DOHH2 (cell line): ENCODE data around the gene SALL3.

Experiments
- H3F3A ChIP-seq: fragments of 200-600 bp; sonication (generic), shearing (Covaris generic); 2 replicates; pipeline ENCODE4 v1.6.0; 2016; ENCODE audit warnings: antibody characterized with exemption, mild to moderate bottlenecking; ENCODE audit not compliant: control insufficient read depth, insufficient read depth
- H3K27ac ChIP-seq: fragments of 200-600 bp; sonication (generic); 2 replicates; pipeline ENCODE4 v1.5.1; 2014; ENCODE audit warnings: low read depth, mild to moderate bottlenecking, low read length, moderate library complexity
- H3K27me3 ChIP-seq: fragments of 200-600 bp; sonication (generic); 2 replicates; pipeline ENCODE4 v1.6.1; 2014; ENCODE audit warnings: mild to moderate bottlenecking, low read length, mixed read lengths; ENCODE audit not compliant: control insufficient read depth
- H3K36me3 ChIP-seq: fragments of 200-600 bp; sonication (generic); 2 replicates; pipeline ENCODE4 v1.6.1; 2014; ENCODE audit warnings: mild to moderate bottlenecking, low read length, moderate library complexity, mixed read lengths; ENCODE audit not compliant: control insufficient read depth
- H3K4me1 ChIP-seq: fragments of 200-600 bp; sonication (generic); 2 replicates; pipeline ENCODE4 v1.6.1; 2014; ENCODE audit warnings: mild to moderate bottlenecking, low read length, mixed read lengths; ENCODE audit not compliant: control insufficient read depth
- H3K4me2 ChIP-seq: fragments of 200-600 bp; sonication (generic); 2 replicates; pipeline ENCODE4 v1.6.0; 2014; ENCODE audit warnings: mild to moderate bottlenecking, low read length, moderate library complexity
- H3K4me3 ChIP-seq: fragments of 200-600 bp; sonication (generic); 2 replicates; pipeline ENCODE4 v1.5.1; 2014; ENCODE audit warnings: mild to moderate bottlenecking, low read length, mixed read lengths
- H3K79me2 ChIP-seq: fragments of 200-600 bp; sonication (generic); 2 replicates; pipeline ENCODE4 v1.6.1; 2014; ENCODE audit warnings: mild to moderate bottlenecking, low read length, mixed read lengths; ENCODE audit not compliant: control insufficient read depth
- H3K9me2 ChIP-seq: fragments of 200-600 bp; sonication (generic); replicated peaks from 2 replicates; pipeline ENCODE4 v1.6.1; 2014; ENCODE audit warnings: mild to moderate bottlenecking, low read length, mixed read lengths; ENCODE audit not compliant: control insufficient read depth
- H3K9me3 ChIP-seq: fragments of 200-600 bp; sonication (generic); 2 replicates; pipeline ENCODE4 v1.6.1; 2014; ENCODE audit warnings: antibody characterized with exemption, low read length, mixed read lengths; ENCODE audit not compliant: control insufficient read depth, insufficient read depth
- H4K20me1 ChIP-seq: fragments of 200-600 bp; sonication (generic); 2 replicates; pipeline ENCODE4 v1.6.0; 2014; ENCODE audit warnings: low read depth, mild to moderate bottlenecking, antibody characterized with exemption, low read length, moderate library complexity; ENCODE audit not compliant: control insufficient read depth, insufficient read depth
- CTCF ChIP-seq: fragments of 200-600 bp; sonication (generic); IDR thresholded peaks from one replicate; pipeline ENCODE4 v1.5.1; 2014; ENCODE audit warnings: antibody characterized with exemption, mild to moderate bottlenecking, low read depth, low read length; ENCODE audit not compliant: poor library complexity, severe bottlenecking
- EZH2phosphoT487 ChIP-seq: fragments of 200-600 bp; sonication (generic); IDR thresholded peaks from 2 replicates; pipeline ENCODE4 v1.6.1; 2017; ENCODE audit warnings: borderline replicate concordance, mild to moderate bottlenecking, antibody characterized with exemption, low read length, moderate library complexity, mixed read lengths

Gene SALL3

GRCh38 chr18:78979056-78979729 lies 425 bp upstream of the SALL3 start:
- H3K9me3 ChIP-seq, result no peaks in the 10 kb centered on the region
- no peaks in the 10 kb centered on the region for H3K4me1 ChIP-seq
- H3F3A ChIP-seq, result no peaks in the 10 kb centered on the region
- no peaks in the 10 kb centered on the region for H4K20me1 ChIP-seq
- H3K27me3 ChIP-seq, result peaks cover 4% of the 10 kb centered on the region
- H3K36me3 ChIP-seq, result no peaks in the 10 kb centered on the region
- H3K27ac ChIP-seq, result no peak overlapping the region
- no peak overlapping the region for H3K4me3 ChIP-seq
- H3K9me2 ChIP-seq, result no peaks in the 10 kb centered on the region
- no peak for TF ChIP-seq EZH2phosphoT487
- TF ChIP-seq CTCF, result no peak
- no peaks in the 10 kb centered on the region for H3K79me2 ChIP-seq
- H3K4me2 ChIP-seq, result no peak overlapping the region

DNA sequence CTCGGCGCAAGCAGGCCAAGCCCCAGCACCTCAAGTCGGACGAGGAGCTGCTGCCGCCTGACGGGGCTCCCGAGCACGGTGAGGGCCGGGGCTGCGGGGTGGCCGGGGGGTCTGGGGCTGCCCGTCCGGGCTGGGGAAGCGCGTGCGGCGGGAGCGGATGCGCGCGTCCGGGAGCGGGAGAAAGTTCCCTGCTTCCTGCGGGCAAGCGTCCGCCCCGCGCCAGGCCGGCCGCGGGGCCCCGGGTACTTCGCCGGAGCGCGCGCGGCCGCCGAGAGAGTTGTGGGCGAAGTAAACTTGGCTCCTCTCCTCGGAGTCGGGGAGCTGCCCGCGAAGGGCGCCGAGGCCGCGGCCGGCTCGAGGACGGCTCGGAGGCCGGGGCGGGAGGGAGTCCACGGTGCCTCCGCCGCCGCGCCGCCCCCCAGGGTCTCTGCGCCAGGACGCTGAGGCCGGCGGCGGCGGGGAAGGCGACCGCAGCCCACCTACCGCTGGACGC lies 707 bp downstream of the SALL3 start:
- Histone ChIP-seq H3F3A (no peaks in the 10 kb centered on the region), H4K20me1 (no peaks in the 10 kb centered on the region), H3K9me3 (no peaks in the 10 kb centered on the region), H3K4me2 (no peak overlapping the region), H3K4me3 (no peak overlapping the region), H3K36me3 (no peaks in the 10 kb centered on the region), H3K4me1 (no peaks in the 10 kb centered on the region), H3K79me2 (no peaks in the 10 kb centered on the region), H3K27ac (no peak overlapping the region), H3K9me2 (no peaks in the 10 kb centered on the region), H3K27me3 (peaks cover 8% of the 10 kb centered on the region)
- no peak for TF ChIP-seq EZH2phosphoT487
- TF ChIP-seq CTCF, result no peak

DNA sequence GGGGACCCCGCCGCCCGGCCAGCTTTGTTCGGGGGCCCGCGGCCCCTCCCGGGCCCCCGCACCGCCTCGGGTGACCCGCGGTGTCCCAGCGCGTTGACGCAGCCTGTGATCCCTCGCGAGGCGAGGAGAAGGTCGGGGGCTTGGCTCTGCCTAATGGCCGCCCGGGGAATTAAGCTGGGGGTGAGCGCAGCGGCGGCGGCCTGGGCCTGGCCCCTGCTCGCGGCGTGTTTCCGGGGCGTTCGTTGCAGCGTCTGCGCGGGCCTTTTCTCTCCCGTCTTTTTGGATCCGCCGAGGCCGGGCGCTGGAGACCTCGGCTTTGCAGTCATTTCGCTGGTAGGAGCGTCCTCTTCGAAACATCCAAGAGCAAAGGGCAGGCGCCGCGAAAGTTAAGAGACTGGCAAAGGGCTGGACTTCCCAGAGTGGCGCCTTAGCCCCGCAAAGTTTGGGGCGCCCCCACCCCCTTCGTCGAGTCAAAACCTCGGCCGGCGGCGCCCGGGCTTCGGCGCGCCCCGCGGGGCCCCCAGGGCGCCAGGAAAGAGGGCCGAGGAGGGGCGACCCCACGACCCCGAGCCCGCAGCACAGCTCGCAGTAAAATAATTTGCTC lies 1.3 kb downstream of the SALL3 start:
- Histone ChIP-seq H3K27me3 (peaks cover 14% of the 10 kb centered on the region), H4K20me1 (no peaks in the 10 kb centered on the region), H3K9me3 (no peaks in the 10 kb centered on the region), H3K4me3 (no peak overlapping the region), H3K36me3 (no peaks in the 10 kb centered on the region), H3F3A (no peaks in the 10 kb centered on the region), H3K4me1 (no peaks in the 10 kb centered on the region), H3K79me2 (no peaks in the 10 kb centered on the region), H3K4me2 (no peak overlapping the region), H3K9me2 (no peaks in the 10 kb centered on the region), H3K27ac (no peak overlapping the region)
- TF ChIP-seq CTCF (no peak), EZH2phosphoT487 (no peak)
